ENCODE results near the gene CCDC77.

The CCDC77 gene

DNA sequence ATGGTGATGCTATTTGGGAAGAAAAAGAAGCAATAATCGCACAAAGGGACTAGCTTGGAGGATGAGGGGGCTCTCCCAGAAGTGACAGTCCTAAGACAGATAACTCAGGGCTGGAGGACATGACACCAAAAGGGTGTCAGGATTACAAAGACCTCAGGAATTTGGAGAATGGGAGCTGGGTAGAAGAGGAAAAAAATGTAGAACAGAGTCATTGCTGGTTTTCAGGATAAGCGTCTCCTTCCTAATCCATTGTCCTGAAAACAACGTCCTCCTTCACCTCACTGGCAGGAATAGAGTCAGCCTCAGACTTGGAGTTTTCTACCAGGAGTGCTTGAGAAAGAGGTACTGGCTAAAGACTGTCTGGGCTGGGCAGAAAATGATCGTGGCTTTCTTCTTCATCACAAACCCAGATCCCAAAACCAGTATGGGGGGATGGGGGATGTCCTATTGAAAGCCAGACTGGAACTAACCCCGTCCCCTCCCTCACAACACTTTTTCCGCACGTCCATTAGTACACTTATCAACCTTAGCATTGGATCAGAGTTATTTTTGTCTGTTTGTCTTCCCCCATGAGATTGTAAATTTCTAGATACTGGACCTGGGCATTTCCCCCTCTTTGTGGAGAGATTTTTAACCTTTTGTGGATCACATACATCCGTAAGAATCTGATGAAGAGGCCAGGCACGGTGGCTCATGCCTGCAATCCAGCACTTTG lies 72.6 kb downstream of the CCDC77 start:
- Histone ChIP-seq H3K4me1 (ENCODE audit: insufficient read depth, low read length) (peaks cover 7% of the 10 kb centered on the region), H2AFZ (ENCODE audit: low read depth, low read length) (no peak overlapping the region), H3K36me3 (ENCODE audit: insufficient read depth, low read length) (no peaks in the 10 kb centered on the region), H3K4me3 (ENCODE audit: low read length) (no peak overlapping the region), H3K27me3 (ENCODE audit: insufficient read depth, low read length) (no peaks in the 10 kb centered on the region), H3K9me3 (ENCODE audit: low read length) (no peaks in the 10 kb centered on the region)

DNA sequence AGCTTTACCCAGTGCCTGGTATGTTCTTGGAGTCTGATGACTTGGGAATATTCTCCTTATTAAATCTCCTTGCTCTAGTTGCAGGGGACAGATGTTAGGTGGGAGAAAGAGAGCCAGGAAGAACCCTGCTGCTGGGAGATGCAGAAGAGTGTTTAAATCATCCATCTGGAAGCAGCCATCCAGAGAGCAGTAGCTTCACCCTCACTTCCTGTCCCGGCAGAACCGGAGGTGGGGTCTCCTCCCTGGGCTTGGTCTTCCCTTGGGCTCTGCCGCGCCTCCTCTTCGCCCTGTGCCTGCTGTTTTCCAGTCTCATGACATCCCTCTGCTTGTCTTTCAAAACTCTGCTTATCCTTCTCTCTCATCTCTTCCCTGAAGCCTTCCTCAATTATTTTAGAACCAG lies 73.8 kb downstream of the CCDC77 start:
- Histone ChIP-seq H3K27me3 (ENCODE audit: insufficient read depth, low read length) (no peaks in the 10 kb centered on the region), H3K9me3 (ENCODE audit: low read length) (no peaks in the 10 kb centered on the region), H2AFZ (ENCODE audit: low read depth, low read length) (no peak overlapping the region), H3K36me3 (ENCODE audit: insufficient read depth, low read length) (no peaks in the 10 kb centered on the region), H3K4me3 (ENCODE audit: low read length) (no peak overlapping the region), H3K4me1 (ENCODE audit: insufficient read depth, low read length) (peaks cover 7% of the 10 kb centered on the region)

DNA sequence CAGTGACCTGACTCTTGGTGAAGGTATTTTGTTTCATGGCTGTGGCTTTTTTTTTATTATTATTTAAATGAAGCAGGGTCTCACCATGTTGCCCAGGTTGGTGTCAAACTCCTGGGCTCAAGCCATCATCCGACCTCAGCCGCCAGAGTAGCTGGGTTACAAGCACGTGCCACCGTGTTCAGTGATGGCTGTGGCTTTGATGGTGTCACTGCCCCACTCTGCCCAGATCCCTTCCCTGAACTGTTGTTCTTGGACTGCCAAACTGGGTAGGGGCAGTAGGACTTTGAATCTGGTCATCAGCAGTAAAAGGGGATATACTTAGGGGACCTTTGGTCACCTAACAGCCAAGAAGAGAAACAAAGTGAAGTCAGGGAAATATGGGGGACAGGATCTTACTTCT lies 77.7 kb downstream of the CCDC77 start:
- Histone ChIP-seq H3K4me1 (ENCODE audit: insufficient read depth, low read length) (peaks cover 7% of the 10 kb centered on the region), H2AFZ (ENCODE audit: low read depth, low read length) (no peak overlapping the region), H3K36me3 (ENCODE audit: insufficient read depth, low read length) (no peaks in the 10 kb centered on the region), H3K4me3 (ENCODE audit: low read length) (no peak overlapping the region), H3K9me3 (ENCODE audit: low read length) (no peaks in the 10 kb centered on the region), H3K27me3 (ENCODE audit: insufficient read depth, low read length) (no peaks in the 10 kb centered on the region)

DNA sequence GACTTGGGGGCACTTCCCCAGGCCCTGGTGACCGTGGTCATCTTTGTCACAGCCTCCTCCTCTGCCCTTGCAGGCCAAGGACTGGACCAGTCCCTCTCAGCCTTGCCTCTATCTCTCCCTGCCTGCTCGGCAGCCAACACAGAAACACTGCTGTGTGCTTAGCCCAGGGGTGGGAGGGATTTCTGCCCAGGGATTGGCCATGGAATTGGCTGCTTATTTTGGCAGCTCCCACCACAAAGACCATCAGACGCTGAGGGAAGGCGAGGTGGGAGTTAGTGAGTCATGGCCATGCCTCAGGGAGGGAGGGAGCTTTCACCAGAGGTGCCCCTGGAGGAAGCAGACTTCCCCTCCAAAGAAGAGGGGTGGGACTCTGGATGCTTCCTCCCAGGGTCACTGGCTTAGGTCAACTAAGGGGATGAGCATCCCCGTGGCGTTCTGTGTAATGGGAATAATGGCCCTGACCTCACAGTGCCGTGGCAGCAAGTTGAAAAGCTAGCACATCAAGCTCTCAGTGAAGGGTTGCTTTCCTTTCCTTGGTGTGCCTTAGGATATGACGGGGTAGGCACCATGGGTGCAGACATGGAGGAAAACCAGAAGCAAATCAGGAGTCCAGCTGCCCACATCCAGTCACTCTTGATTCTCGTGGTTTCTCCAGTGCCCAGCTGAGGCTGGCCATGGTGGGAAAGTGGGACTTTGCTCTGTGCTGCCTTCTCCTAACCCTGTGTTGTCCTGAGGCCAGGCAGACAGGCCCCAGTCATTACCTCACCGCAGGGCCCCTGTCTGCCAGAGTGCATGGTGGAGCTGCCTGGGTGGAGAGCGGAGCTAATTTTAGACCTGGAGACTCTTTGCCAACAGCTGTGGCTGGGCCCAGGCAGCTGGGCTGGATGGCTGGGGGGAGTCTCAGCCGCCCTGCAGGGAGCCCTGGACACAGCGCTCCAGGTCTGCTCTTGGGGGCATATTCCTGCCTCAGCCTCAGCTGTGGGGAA lies 79.7 kb downstream of the CCDC77 start:
- Histone ChIP-seq H3K27me3 (ENCODE audit: insufficient read depth, low read length) (no peaks in the 10 kb centered on the region), H3K36me3 (ENCODE audit: insufficient read depth, low read length) (no peaks in the 10 kb centered on the region), H3K4me1 (ENCODE audit: insufficient read depth, low read length) (peaks cover 7% of the 10 kb centered on the region), H3K9me3 (ENCODE audit: low read length) (no peaks in the 10 kb centered on the region), H3K4me3 (ENCODE audit: low read length) (no peak overlapping the region), H2AFZ (ENCODE audit: low read depth, low read length) (no peak overlapping the region)

DNA sequence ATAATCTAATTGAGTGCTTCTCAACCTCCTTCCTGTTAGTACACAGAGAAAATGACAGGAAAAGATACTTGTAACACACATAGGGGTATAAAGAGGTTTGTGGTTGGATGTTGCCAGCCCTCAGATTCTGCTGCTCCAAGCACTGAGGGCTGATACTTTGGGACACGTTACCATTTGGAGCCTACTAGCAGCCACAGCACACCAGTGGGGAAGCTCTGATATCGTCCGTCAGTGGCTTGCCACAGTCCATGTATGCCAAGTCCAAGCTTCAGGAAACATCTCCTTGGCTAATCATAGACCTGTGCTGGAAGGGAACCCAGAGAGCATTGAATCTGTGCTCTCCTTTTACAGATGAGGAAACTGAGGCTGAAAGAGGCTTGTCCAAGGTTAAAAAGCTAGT lies 80.6 kb downstream of the CCDC77 start:
- Histone ChIP-seq H2AFZ (ENCODE audit: low read depth, low read length) (no peak overlapping the region), H3K9me3 (ENCODE audit: low read length) (no peaks in the 10 kb centered on the region), H3K36me3 (ENCODE audit: insufficient read depth, low read length) (no peaks in the 10 kb centered on the region), H3K4me1 (ENCODE audit: insufficient read depth, low read length) (peaks cover 4% of the 10 kb centered on the region), H3K4me3 (ENCODE audit: low read length) (no peak overlapping the region), H3K27me3 (ENCODE audit: insufficient read depth, low read length) (no peaks in the 10 kb centered on the region)

DNA sequence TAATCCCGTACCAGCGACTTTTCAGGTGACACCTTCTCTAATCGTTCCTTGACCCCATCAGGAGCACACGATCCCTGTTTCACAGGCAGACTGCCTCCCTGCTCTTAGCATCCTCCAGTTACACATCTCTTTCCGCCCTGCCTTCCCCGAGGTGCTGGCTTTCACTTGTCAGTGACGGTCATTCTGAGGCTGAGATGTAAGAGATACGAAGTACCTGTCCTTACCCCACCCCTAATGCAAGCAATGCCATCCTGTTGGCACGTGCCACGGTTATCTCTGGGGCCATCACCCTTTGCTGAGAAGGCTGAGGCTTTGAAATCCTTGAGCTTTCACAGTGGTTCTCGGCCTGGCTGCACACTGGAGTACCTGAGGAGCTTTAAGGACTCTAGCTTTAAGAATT lies 82.7 kb downstream of the CCDC77 start:
- no peak overlapping the region for H2AFZ ChIP-seq (ENCODE audit: low read depth, low read length)
- H3K4me3 ChIP-seq (ENCODE audit: low read length): no peak overlapping the region
- no peaks in the 10 kb centered on the region for H3K27me3 ChIP-seq (ENCODE audit: insufficient read depth, low read length)
- no peaks in the 10 kb centered on the region for H3K36me3 ChIP-seq (ENCODE audit: insufficient read depth, low read length)
- H3K9me3 ChIP-seq (ENCODE audit: low read length): no peaks in the 10 kb centered on the region
- no peaks in the 10 kb centered on the region for H3K4me1 ChIP-seq (ENCODE audit: insufficient read depth, low read length)

DNA sequence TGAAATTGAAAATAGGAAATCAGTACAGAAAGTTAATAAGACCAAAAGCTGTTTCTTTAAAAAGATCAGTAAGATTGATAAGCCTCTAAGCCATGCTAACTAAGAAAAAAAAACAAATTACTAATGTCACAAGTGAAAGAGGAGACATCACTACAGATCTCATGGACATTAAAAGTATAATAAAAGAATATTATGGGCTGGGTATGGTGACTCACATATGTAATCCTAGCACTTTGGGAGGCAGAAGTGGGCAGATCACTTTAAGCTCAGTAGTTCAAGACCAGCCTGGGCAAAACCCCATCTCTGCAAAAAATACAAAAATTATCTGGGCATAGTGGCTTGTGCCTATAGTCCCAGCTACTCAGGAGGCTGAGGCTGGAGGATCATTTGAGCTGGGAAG lies 88.8 kb downstream of the CCDC77 start:
- no peak overlapping the region for H3K4me3 ChIP-seq (ENCODE audit: low read length)
- no peaks in the 10 kb centered on the region for H3K4me1 ChIP-seq (ENCODE audit: insufficient read depth, low read length)
- no peak overlapping the region for H2AFZ ChIP-seq (ENCODE audit: low read depth, low read length)
- H3K9me3 ChIP-seq (ENCODE audit: low read length): no peaks in the 10 kb centered on the region
- H3K36me3 ChIP-seq (ENCODE audit: insufficient read depth, low read length): no peaks in the 10 kb centered on the region
- H3K27me3 ChIP-seq (ENCODE audit: insufficient read depth, low read length): no peaks in the 10 kb centered on the region
